GM10248 (cell line): ENCODE data around the gene PARD6A.

Experiments used
- CTCF ChIA-PET: fragments of 300-600 bp; sonication (Branson Sonifier 250); formaldehyde crosslinking; extraction: SDS; loops from one replicate; lab custom pipeline; 2021; ENCODE audit warnings: antibody characterized with exemption; lab: Yijun Ruan, JAX
- POLR2A ChIA-PET: fragments of 350-650 bp; sonication (Branson Sonifier 250); formaldehyde crosslinking; extraction: SDS; loops from one replicate; lab custom pipeline; 2020; ENCODE audit warnings: antibody characterized with exemption; lab: Yijun Ruan, JAX
- DNase-seq: peaks from one replicate; pipeline ENCODE4 v3.0.0; 2012; ENCODE audit errors: extremely low spot score
- CTCF ChIP-seq: IDR thresholded peaks from 2 replicates; pipeline ENCODE4 v1.5.1; 2012; ENCODE audit warnings: mild to moderate bottlenecking, low read depth; ENCODE audit errors: extremely low read depth, missing control alignments, control extremely low read depth

The PARD6A gene

GRCh38 chr16:67660564-67661028, at the start of gene PARD6A:
Gene PARD6A (plus strand): TSS chr16:67660960. CDS start chr16:67661039, 79 bp downstream.
- POLR2A ChIA-PET, result interaction anchor here (0.6 kb wide), 2 partner anchors 92 to 650 kb away, joined by 3 to 4 read pairs; no protein-coding TSS in a partner anchor
- peak; percentile 100 for DNase-seq
- CTCF ChIA-PET, result interaction anchor here (0.9 to 18.5 kb wide), 9 partner anchors 10 to 180 kb away, joined by 3 to 357 read pairs (median 12); partner anchors contain the start of genes ATP6V0D1, CARMIL2, CTCF and RIPOR1
- no peak for TF ChIP-seq CTCF

- CTCF ChIA-PET, result interaction anchor here (1.1 to 2.6 kb wide), 8 partner anchors 9 to 203 kb away, joined by 3 to 8 read pairs (median 4); partner anchors contain the start of gene CARMIL2
- POLR2A ChIA-PET, result interaction anchor here (0.7 kb wide), 1 partner anchor 63 kb away, joined by 5 read pairs; no protein-coding TSS in a partner anchor
- peak; percentile 13 for TF ChIP-seq CTCF
Observed at GRCh38 chr16:67613808-67614207, 47.0 kb upstream of the PARD6A start.

GRCh38 chr16:67628216-67628615, 32.5 kb upstream of the PARD6A start:
- no peak for TF ChIP-seq CTCF
- no peak for DNase-seq
- ChIA-PET CTCF (interaction anchor here (1.0 kb wide), 1 partner anchor 81 kb away, joined by 3 read pairs; no protein-coding TSS in a partner anchor), POLR2A (no interaction called here)

More at GRCh38 chr16:67613808-67614207, 47.0 kb upstream of the PARD6A start:
- DNase-seq, result no peak

GRCh38 chr16:67632415-67633172, 28.2 kb upstream of the PARD6A start:
- TF ChIP-seq CTCF, result no peak
- no peak for DNase-seq

GRCh38 chr16:67636713-67637112, 24.0 kb upstream of the PARD6A start:
- no peak for TF ChIP-seq CTCF
- no peak for DNase-seq
- ChIA-PET POLR2A (no interaction called here), CTCF (interaction anchor here (1.5 to 1.6 kb wide), 2 partner anchors 7 to 18 kb away, joined by 3 read pairs; no protein-coding TSS in a partner anchor)

More at GRCh38 chr16:67632415-67633172, 28.2 kb upstream of the PARD6A start:
- ChIA-PET CTCF (interaction anchor here (0.8 to 3.0 kb wide), 7 partner anchors 13 to 139 kb away, joined by 3 to 14 read pairs (median 8); partner anchors contain the start of genes CARMIL2 and CTCF), POLR2A (no interaction called here)

GRCh38 chr16:67637625-67638024, 23.1 kb upstream of the PARD6A start:
- no peak for DNase-seq
- no peak for TF ChIP-seq CTCF
- CTCF ChIA-PET, result interaction anchor here (1.3 to 10.5 kb wide), 4 partner anchors 19 to 158 kb away, joined by 3 to 157 read pairs (median 4); partner anchors contain the start of gene ATP6V0D1
- POLR2A ChIA-PET, result no interaction called here
